Prostate gland (tissue), 2 donors: ENCODE data around the gene ARHGAP4. TPM values are rescaled to one million over a fixed set of nuclear protein-coding genes. Genes with fewer than 3 reads are reported as not detected.

Experiments used
- DNase-seq: peaks from one replicate; pipeline ENCODE4 v3.0.0-alpha.2; 2019; ENCODE audit warnings: low spot score
- H3K27ac ChIP-seq, 2 donors: fragments of 200-600 bp; sonication (generic); 2 replicates each; pipeline ENCODE4 v1.5.1; 2017 to 2019
- H3K27me3 ChIP-seq: fragments of 200-600 bp; sonication (generic); replicated peaks from 2 replicates; pipeline ENCODE4 v1.5.1; 2019; ENCODE audit not compliant: insufficient read depth
- H3K36me3 ChIP-seq, 2 donors: fragments of 200-600 bp; sonication (generic); 1 replicate in 1 of 2; 2 replicates in 1 of 2; pipeline versions ENCODE4 v1.5.1 to v1.8.1; 2017 to 2019
- H3K4me1 ChIP-seq: fragments of 200-600 bp; sonication (generic); replicated peaks from 2 replicates; pipeline ENCODE4 v1.5.1; 2019
- H3K4me3 ChIP-seq, 2 donors: fragments of 200-600 bp; sonication (generic); 2 replicates each; pipeline ENCODE4 v1.5.1; 2017 to 2019
- H3K9me3 ChIP-seq: fragments of 200-600 bp; sonication (generic); 2 replicates; pipeline ENCODE4 v1.5.1; 2017
- CTCF ChIP-seq, 4 experiments: fragments of 200-600 bp in 2 of 4; fragments of 450-650 bp in 2 of 4; sonication (generic) in 2 of 4; IDR thresholded peaks; 1 replicate in 3 of 4; 2 replicates in 1 of 4; pipeline ENCODE4 v1.5.1; 2016 to 2019; ENCODE audit warnings: antibody characterized with exemption in 4 of 4, mild to moderate bottlenecking in 2 of 4, moderate library complexity in 2 of 4
- POLR2A ChIP-seq: fragments of 450-650 bp; IDR thresholded peaks from one replicate; pipeline ENCODE4 v1.6.1; 2016; ENCODE audit warnings: antibody characterized with exemption, mild to moderate bottlenecking
- POLR2AphosphoS5 ChIP-seq: sonication (generic); formaldehyde crosslinking; IDR thresholded peaks from one replicate; pipeline ENCODE4 v1.6.1; 2017; ENCODE audit warnings: antibody characterized with exemption
- WGBS: methylation state at CpG from one replicate; pipeline ENCODE4 v1.1.5; 2018; 5-methylcytosine and 5-hydroxymethylcytosine counted together
- intact Hi-C: fragments of 100-400 bp; cut with DNase I; formaldehyde crosslinking; loops from one replicate; pipeline ENCODE4 v1.14.2; 2022
- total RNA-seq, 2 donors: library from RNA; depleted of rRNA; stranded (reverse); fragments of >200 nt; gene quantifications; one replicate each; pipeline ENCODE4 v1.1.0, GENCODE V29; 2016

ARHGAP4 gene
- 10 to 100 TPM; 11.9 to 41.1 TPM for total RNA-seq

- peak within 1 kb of the TSS; percentile 88 to 91 for H3K27ac ChIP-seq
- WGBS: 35% methylated on average over 16 of the region's 59 CpGs
- H3K9me3 ChIP-seq: no peaks in the 10 kb centered on the region
- no peak for TF ChIP-seq CTCF (IDR thresholded peaks at IDR 0.05)
- no peak for TF ChIP-seq POLR2A
- no peak for TF ChIP-seq POLR2AphosphoS5
- intact Hi-C loops: no loop called here
- H3K4me3 ChIP-seq: no peak within 1 kb of the TSS
- H3K27me3 ChIP-seq: no peaks in the 10 kb centered on the region
- H3K36me3 ChIP-seq: no peaks in the 10 kb centered on the region
- no peak for DNase-seq
- H3K4me1 ChIP-seq: no peaks in the 10 kb centered on the region
Observed at GRCh38 chrX:153925739-153926551, at the start of gene ARHGAP4. ARHGAP4 (minus strand) TSS chrX:153926264; CDS start chrX:153926202, 62 bp downstream.

GRCh38 chrX:153974726-153975286 lies 48.7 kb upstream of the ARHGAP4 start:
- Histone ChIP-seq H3K9me3 (no peaks in the 10 kb centered on the region), H3K4me1 (no peaks in the 10 kb centered on the region), H3K36me3 (no peaks in the 10 kb centered on the region), H3K27ac (peak overlapping the region in 1 of 2 donors; percentile 98), H3K4me3 (no peak overlapping the region), H3K27me3 (no peaks in the 10 kb centered on the region)
- TF ChIP-seq POLR2A (no peak), POLR2AphosphoS5 (no peak), CTCF (IDR thresholded peaks at IDR 0.05) (no peak)
- intact Hi-C loops: no loop called here
- WGBS: 91% methylated on average over 3 of the region's 3 CpGs
- DNase-seq: no peak

- TF ChIP-seq POLR2A (no peak), CTCF (IDR thresholded peaks at IDR 0.05) (no peak), POLR2AphosphoS5 (no peak)
- H3K4me1 ChIP-seq: no peaks in the 10 kb centered on the region
- H3K9me3 ChIP-seq: no peaks in the 10 kb centered on the region
- H3K27ac ChIP-seq: peak overlapping the region; percentile 98
- no peak overlapping the region for H3K4me3 ChIP-seq
- no peak for DNase-seq
- 57% methylated on average over 13 of the region's 14 CpGs for WGBS
- no peaks in the 10 kb centered on the region for H3K36me3 ChIP-seq
- intact Hi-C loops: no loop called here
- H3K27me3 ChIP-seq: no peaks in the 10 kb centered on the region
Observed at GRCh38 chrX:153974003-153974725, 48.1 kb upstream of the ARHGAP4 start.

- TF ChIP-seq CTCF (IDR thresholded peaks at IDR 0.05) (no peak), POLR2AphosphoS5 (no peak), POLR2A (no peak)
- 27% methylated on average over 14 of the region's 20 CpGs for WGBS
- intact Hi-C loops: no loop called here
- Histone ChIP-seq H3K4me3 (peak overlapping the region; percentile 55 to 60), H3K27me3 (no peaks in the 10 kb centered on the region), H3K4me1 (no peaks in the 10 kb centered on the region), H3K27ac (peak overlapping the region; percentile 98), H3K36me3 (no peaks in the 10 kb centered on the region), H3K9me3 (no peaks in the 10 kb centered on the region)
- no peak for DNase-seq
Observed at GRCh38 chrX:153973127-153974002, 47.3 kb upstream of the ARHGAP4 start.
